Activated CD8-positive, alpha-beta T cell treated with anti-CD3 and anti-CD28 coated beads for 36 hours (primary cell): Measurements from ENCODE around the gene FAXC. TPM values are rescaled to one million over a fixed set of nuclear protein-coding genes. Genes with fewer than 3 reads are reported as not detected.
A peak's percentile ranks its signal among the peaks of the same experiment; 100 is the strongest.

Source experiments
- ATAC-seq: fragments of 200-7000 bp; cut with Tn5 transposase; one replicate; pipeline ENCODE4 v1.10.0; 2021; ENCODE audit warnings: mild to moderate bottlenecking, moderate library complexity
- CTCF ChIA-PET: fragments of 350-600 bp; sonication (Branson Sonifier 250); formaldehyde crosslinking; loops from one replicate; lab custom pipeline; 2021; ENCODE audit warnings: antibody characterized with exemption; lab: Charles Lee
- POLR2A ChIA-PET: fragments of 350-600 bp; sonication (Branson Sonifier 250); formaldehyde crosslinking; loops from one replicate; lab custom pipeline; 2021; ENCODE audit warnings: antibody characterized with exemption; lab: Charles Lee
- DNase-seq: peaks from one replicate; pipeline ENCODE4 v3.0.0-alpha.2; 2020
- H3K27ac Mint-ChIP-seq: one replicate; pipeline ENCODE4 v1.8.0; 2021; ENCODE audit warnings: mild to moderate bottlenecking, mixed read lengths
- H3K27me3 Mint-ChIP-seq: one replicate; pipeline ENCODE4 v1.8.0; 2021; ENCODE audit warnings: mixed read lengths
- H3K36me3 Mint-ChIP-seq: one replicate; pipeline ENCODE4 v1.8.0; 2021; ENCODE audit warnings: low read depth, mixed read lengths
- H3K4me1 Mint-ChIP-seq: one replicate; pipeline ENCODE4 v1.8.0; 2021; ENCODE audit warnings: low read depth, mixed read lengths
- H3K4me3 Mint-ChIP-seq: one replicate; pipeline ENCODE4 v1.8.0; 2021; ENCODE audit warnings: mild to moderate bottlenecking, moderate library complexity, mixed read lengths
- H3K9me3 Mint-ChIP-seq: one replicate; pipeline ENCODE4 v1.8.0; 2021; ENCODE audit warnings: mixed read lengths
- CTCF ChIP-seq: fragments of 200-600 bp; IDR thresholded peaks from one replicate; pipeline ENCODE4 v1.8.0; 2022; ENCODE audit warnings: antibody characterized with exemption, mild to moderate bottlenecking
- intact Hi-C: fragments of 100-400 bp; cut with micrococcal nuclease; formaldehyde crosslinking; loops from one replicate; pipeline ENCODE4 v1.10.0; 2022
- total RNA-seq, 2 experiments: library from RNA; stranded (reverse); gene quantifications; one replicate each; pipeline ENCODE4 v1.2.3, GENCODE V29; 2021

Gene FAXC
- not detected for total RNA-seq

GRCh38 chr6:99349171-99350141, at the start of gene FAXC:
TSS of gene FAXC (minus strand) at chr6:99349674. CDS start at chr6:99349372, 302 bp downstream.
- ChIA-PET POLR2A (no interaction called here), CTCF (interaction anchor here (2.8 kb wide), 1 partner anchor 19 kb away, joined by 13 read pairs; no protein-coding TSS in a partner anchor)
- Mint-ChIP-seq H3K4me1 (peaks cover 2% of the 10 kb centered on the region), H3K27me3 (peaks cover 53% of the 10 kb centered on the region), H3K4me3 (peak within 1 kb of the TSS; percentile 22), H3K27ac (no peak within 1 kb of the TSS), H3K36me3 (no peaks in the 10 kb centered on the region), H3K9me3 (no peaks in the 10 kb centered on the region)
- ATAC-seq (peak; percentile 49), DNase-seq (peak; percentile 12)
- intact Hi-C loops = no loop called here
- no peak for TF ChIP-seq CTCF

- Mint-ChIP-seq H3K4me3 (no peak overlapping the region), H3K27me3 (no peaks in the 10 kb centered on the region), H3K4me1 (peaks cover 11% of the 10 kb centered on the region), H3K36me3 (peaks cover 15% of the 10 kb centered on the region), H3K27ac (no peak overlapping the region), H3K9me3 (no peaks in the 10 kb centered on the region)
- ChIA-PET CTCF (interaction anchor here (1.1 kb wide), 2 partner anchors 14 to 67 kb away, joined by 3 to 7 read pairs; no protein-coding TSS in a partner anchor), POLR2A (no interaction called here)
- no peak for DNase-seq
- TF ChIP-seq CTCF = no peak
- no peak for ATAC-seq
- intact Hi-C loops = no loop called here
Measured at GRCh38 chr6:99397287-99397686, 47.8 kb upstream of the FAXC start.

- intact Hi-C loops = no loop called here
- ChIA-PET CTCF (interaction anchor here (1.0 to 1.6 kb wide), 8 partner anchors 8 to 174 kb away, joined by 3 to 7 read pairs (median 4); partner anchors contain the start of genes CCNC and PNISR), POLR2A (interaction anchor here (0.8 to 1.3 kb wide), 4 partner anchors 9 to 31 kb away, joined by 3 to 7 read pairs (median 4); partner anchors contain the start of gene PNISR)
- TF ChIP-seq CTCF = no peak
- peak; percentile 74 for DNase-seq
- Mint-ChIP-seq H3K9me3 (no peaks in the 10 kb centered on the region), H3K4me3 (peak within 1 kb of the TSS; percentile 95), H3K27me3 (no peaks in the 10 kb centered on the region), H3K4me1 (peaks cover 13% of the 10 kb centered on the region), H3K36me3 (no peaks in the 10 kb centered on the region), H3K27ac (peak within 1 kb of the TSS; percentile 95)
- ATAC-seq = peak; percentile 84
Measured at GRCh38 chr6:99393698-99394531, 44.4 kb upstream of the FAXC start, which contains the start of gene COQ3. TSS of gene COQ3 (minus strand) at chr6:99394195. CDS start at chr6:99394179, 16 bp downstream.

GRCh38 chr6:99393366-99393697, 43.9 kb upstream of the FAXC start:
- Mint-ChIP-seq H3K9me3 (no peaks in the 10 kb centered on the region), H3K27ac (peak overlapping the region; percentile 95), H3K36me3 (no peaks in the 10 kb centered on the region), H3K27me3 (no peaks in the 10 kb centered on the region), H3K4me1 (peaks cover 15% of the 10 kb centered on the region), H3K4me3 (peak overlapping the region; percentile 95)
- ATAC-seq (peak; percentile 22), DNase-seq (no peak)
- intact Hi-C loops = no loop called here
- TF ChIP-seq CTCF = no peak
- CTCF ChIA-PET = interaction anchor here (1.0 to 1.6 kb wide), 7 partner anchors 9 to 175 kb away, joined by 3 to 7 read pairs (median 4); partner anchors contain the start of genes CCNC and PNISR
- POLR2A ChIA-PET = interaction anchor here (0.9 to 1.3 kb wide), 3 partner anchors 10 to 31 kb away, joined by 3 to 7 read pairs (median 4); partner anchors contain the start of gene PNISR
